ENCODE results near the gene TCF7L1.

DNA sequence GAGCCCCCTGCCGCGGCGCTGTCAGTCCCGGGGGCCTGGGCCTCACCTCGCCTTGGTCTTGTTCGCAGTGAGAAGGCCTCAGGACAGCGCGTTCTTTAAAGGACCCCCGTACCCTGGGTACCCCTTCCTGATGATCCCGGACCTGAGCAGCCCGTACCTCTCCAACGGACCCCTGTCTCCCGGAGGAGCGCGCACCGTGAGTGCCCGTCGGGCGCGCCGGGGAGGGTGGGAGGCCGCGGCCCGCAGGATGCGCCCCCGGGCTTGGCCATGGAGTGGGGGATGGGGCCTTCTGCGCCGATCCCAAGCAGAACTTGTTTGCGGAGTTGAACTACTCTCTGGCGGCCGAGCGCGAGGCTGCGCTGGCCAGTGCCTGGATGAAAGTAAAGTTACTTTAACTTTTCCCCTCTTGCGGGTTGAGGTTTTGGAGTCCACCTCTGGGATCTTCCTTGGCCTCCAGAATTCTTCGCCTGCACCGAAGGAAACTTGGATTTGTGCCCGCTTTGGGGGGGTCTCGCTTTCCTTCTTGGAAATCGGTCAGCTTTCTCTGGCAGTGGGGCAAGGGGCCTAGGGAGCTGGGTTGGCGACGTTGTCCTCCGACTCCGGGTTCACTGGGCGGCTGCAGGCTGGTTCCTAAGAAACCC, 1.2 kb downstream of the TCF7L1 start:
- TF ChIP-seq MXI1 (conservative IDR thresholded peaks at IDR 0.05; ENCODE audit: poor library complexity, severe bottlenecking) (no peak), SMC3 (conservative IDR thresholded peaks at IDR 0.05; ENCODE audit: poor library complexity) (no peak)
- TF ChIP-seq, protein P1, sequence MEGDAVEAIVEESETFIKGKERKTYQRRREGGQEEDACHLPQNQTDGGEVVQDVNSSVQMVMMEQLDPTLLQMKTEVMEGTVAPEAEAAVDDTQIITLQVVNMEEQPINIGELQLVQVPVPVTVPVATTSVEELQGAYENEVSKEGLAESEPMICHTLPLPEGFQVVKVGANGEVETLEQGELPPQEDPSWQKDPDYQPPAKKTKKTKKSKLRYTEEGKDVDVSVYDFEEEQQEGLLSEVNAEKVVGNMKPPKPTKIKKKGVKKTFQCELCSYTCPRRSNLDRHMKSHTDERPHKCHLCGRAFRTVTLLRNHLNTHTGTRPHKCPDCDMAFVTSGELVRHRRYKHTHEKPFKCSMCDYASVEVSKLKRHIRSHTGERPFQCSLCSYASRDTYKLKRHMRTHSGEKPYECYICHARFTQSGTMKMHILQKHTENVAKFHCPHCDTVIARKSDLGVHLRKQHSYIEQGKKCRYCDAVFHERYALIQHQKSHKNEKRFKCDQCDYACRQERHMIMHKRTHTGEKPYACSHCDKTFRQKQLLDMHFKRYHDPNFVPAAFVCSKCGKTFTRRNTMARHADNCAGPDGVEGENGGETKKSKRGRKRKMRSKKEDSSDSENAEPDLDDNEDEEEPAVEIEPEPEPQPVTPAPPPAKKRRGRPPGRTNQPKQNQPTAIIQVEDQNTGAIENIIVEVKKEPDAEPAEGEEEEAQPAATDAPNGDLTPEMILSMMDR (IDR thresholded peaks at IDR 0.05; ENCODE audit: poor library complexity, severe bottlenecking) = no peak
- TF ChIP-seq, protein P2, sequence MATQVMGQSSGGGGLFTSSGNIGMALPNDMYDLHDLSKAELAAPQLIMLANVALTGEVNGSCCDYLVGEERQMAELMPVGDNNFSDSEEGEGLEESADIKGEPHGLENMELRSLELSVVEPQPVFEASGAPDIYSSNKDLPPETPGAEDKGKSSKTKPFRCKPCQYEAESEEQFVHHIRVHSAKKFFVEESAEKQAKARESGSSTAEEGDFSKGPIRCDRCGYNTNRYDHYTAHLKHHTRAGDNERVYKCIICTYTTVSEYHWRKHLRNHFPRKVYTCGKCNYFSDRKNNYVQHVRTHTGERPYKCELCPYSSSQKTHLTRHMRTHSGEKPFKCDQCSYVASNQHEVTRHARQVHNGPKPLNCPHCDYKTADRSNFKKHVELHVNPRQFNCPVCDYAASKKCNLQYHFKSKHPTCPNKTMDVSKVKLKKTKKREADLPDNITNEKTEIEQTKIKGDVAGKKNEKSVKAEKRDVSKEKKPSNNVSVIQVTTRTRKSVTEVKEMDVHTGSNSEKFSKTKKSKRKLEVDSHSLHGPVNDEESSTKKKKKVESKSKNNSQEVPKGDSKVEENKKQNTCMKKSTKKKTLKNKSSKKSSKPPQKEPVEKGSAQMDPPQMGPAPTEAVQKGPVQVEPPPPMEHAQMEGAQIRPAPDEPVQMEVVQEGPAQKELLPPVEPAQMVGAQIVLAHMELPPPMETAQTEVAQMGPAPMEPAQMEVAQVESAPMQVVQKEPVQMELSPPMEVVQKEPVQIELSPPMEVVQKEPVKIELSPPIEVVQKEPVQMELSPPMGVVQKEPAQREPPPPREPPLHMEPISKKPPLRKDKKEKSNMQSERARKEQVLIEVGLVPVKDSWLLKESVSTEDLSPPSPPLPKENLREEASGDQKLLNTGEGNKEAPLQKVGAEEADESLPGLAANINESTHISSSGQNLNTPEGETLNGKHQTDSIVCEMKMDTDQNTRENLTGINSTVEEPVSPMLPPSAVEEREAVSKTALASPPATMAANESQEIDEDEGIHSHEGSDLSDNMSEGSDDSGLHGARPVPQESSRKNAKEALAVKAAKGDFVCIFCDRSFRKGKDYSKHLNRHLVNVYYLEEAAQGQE (IDR thresholded peaks at IDR 0.05; ENCODE audit: borderline replicate concordance) = no peak
